ENCODE data around the gene POU2AF3. TPM values are rescaled to one million over a fixed set of nuclear protein-coding genes. Genes with fewer than 3 reads are reported as not detected.

POU2AF3 gene
- total and polyA plus RNA-seq, 2 donors (not counting 1 experiment from before 2014, with no cell fraction given), result 0.07 to 0.17 TPM

DNA sequence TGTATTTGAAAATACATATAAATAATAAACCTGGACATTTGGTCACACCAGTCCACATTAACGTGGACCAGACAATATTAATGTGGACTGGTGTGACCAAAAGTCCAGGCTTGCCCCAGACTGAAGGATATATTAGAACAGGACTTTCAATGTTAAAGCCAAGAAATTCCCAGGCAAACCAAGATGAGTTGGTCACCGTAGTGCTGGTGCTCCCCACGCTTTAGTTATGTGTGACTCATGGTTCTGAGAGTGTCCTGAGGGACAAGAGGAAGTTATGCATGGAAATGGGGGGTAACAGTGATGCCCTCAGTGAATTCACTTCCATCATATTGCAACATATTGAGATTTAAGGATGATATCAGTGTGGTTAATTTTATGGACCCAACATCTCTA is 49.4 kb downstream of the POU2AF3 start:
- peak in 1 of 2 donors; percentile 46 for DNase-seq (ENCODE audit: low read depth in 2 of 2)
- Histone ChIP-seq H4K20me1 (ENCODE audit: control insufficient read depth, extremely low read depth, insufficient read depth, low read length) (no peaks in the 10 kb centered on the region), H3K79me2 (ENCODE audit: control insufficient read depth, insufficient read depth, low read length) (no peaks in the 10 kb centered on the region), H2AFZ (ENCODE audit: low read length) (no peak overlapping the region), H3K36me3 (ENCODE audit: control insufficient read depth, insufficient read depth, low read length) (no peaks in the 10 kb centered on the region), H3K27ac (ENCODE audit: insufficient read depth, low read length) (no peak overlapping the region), H3K4me1 (ENCODE audit: control insufficient read depth, extremely low read depth, insufficient read depth, low read length) (no peaks in the 10 kb centered on the region), H3K9ac (ENCODE audit: insufficient read depth, low read length) (no peak overlapping the region), H3K4me3 (replicated peaks in 1 of 4; ENCODE audit: control extremely low read depth in 1 of 4, insufficient read depth in 1 of 4, low read depth in 3 of 4, low read length in 4 of 4) (no peak overlapping the region), H3K9me3 (ENCODE audit: control insufficient read depth, insufficient read depth, low read depth, low read length) (no peaks in the 10 kb centered on the region), H3K27me3 (ENCODE audit: control insufficient read depth, insufficient read depth, low read length) (no peaks in the 10 kb centered on the region), H3K4me2 (ENCODE audit: extremely low read depth, insufficient read depth, low read length) (no peak overlapping the region)
- TF ChIP-seq EZH2 (IDR thresholded peaks at IDR 0.05; ENCODE audit: low read length, missing control alignments), result no peak
- TF ChIP-seq, protein P1, sequence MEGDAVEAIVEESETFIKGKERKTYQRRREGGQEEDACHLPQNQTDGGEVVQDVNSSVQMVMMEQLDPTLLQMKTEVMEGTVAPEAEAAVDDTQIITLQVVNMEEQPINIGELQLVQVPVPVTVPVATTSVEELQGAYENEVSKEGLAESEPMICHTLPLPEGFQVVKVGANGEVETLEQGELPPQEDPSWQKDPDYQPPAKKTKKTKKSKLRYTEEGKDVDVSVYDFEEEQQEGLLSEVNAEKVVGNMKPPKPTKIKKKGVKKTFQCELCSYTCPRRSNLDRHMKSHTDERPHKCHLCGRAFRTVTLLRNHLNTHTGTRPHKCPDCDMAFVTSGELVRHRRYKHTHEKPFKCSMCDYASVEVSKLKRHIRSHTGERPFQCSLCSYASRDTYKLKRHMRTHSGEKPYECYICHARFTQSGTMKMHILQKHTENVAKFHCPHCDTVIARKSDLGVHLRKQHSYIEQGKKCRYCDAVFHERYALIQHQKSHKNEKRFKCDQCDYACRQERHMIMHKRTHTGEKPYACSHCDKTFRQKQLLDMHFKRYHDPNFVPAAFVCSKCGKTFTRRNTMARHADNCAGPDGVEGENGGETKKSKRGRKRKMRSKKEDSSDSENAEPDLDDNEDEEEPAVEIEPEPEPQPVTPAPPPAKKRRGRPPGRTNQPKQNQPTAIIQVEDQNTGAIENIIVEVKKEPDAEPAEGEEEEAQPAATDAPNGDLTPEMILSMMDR (conservative IDR thresholded peaks at IDR 0.05 in 1 of 2, IDR thresholded peaks at IDR 0.05 in 1 of 2; ENCODE audit: low read depth in 1 of 2, low read length in 2 of 2), result no peak

DNA sequence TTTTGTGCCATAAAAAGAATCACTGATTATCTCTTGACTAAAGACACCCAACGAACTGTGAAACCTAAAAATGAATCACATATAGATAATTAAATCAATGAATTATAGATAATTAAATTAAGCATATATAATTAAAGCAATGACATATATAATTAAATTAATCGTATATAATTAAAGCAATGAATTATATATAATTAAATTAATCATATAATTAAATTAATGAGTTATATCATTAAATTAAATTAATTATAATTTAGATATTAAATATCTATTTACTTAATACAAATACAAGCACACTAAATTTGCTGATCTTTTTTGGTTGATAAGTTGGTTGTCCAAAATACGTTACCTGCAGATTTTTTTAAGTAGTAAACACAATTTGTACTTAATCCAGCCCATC is 49.8 kb downstream of the POU2AF3 start:
- no peaks in the 10 kb centered on the region for H4K20me1 ChIP-seq (ENCODE audit: control insufficient read depth, extremely low read depth, insufficient read depth, low read length)
- TF ChIP-seq EZH2 (IDR thresholded peaks at IDR 0.05; ENCODE audit: low read length, missing control alignments), result no peak
- TF ChIP-seq, protein P1 (conservative IDR thresholded peaks at IDR 0.05 in 1 of 2, IDR thresholded peaks at IDR 0.05 in 1 of 2; ENCODE audit: low read depth in 1 of 2, low read length in 2 of 2), result no peak
- DNase-seq (ENCODE audit: low read depth in 2 of 2), result no peak
- no peaks in the 10 kb centered on the region for H3K9me3 ChIP-seq (ENCODE audit: control insufficient read depth, insufficient read depth, low read depth, low read length)
- H3K9ac ChIP-seq (ENCODE audit: insufficient read depth, low read length), result no peak overlapping the region
- H3K4me1 ChIP-seq (ENCODE audit: control insufficient read depth, extremely low read depth, insufficient read depth, low read length), result no peaks in the 10 kb centered on the region
- no peaks in the 10 kb centered on the region for H3K36me3 ChIP-seq (ENCODE audit: control insufficient read depth, insufficient read depth, low read length)
- no peaks in the 10 kb centered on the region for H3K27me3 ChIP-seq (ENCODE audit: control insufficient read depth, insufficient read depth, low read length)
- H3K4me3 ChIP-seq (replicated peaks in 1 of 4; ENCODE audit: control extremely low read depth in 1 of 4, insufficient read depth in 1 of 4, low read depth in 3 of 4, low read length in 4 of 4), result no peak overlapping the region
- H3K79me2 ChIP-seq (ENCODE audit: control insufficient read depth, insufficient read depth, low read length), result no peaks in the 10 kb centered on the region
- H2AFZ ChIP-seq (ENCODE audit: low read length), result no peak overlapping the region
- H3K4me2 ChIP-seq (ENCODE audit: extremely low read depth, insufficient read depth, low read length), result no peak overlapping the region
- H3K27ac ChIP-seq (ENCODE audit: insufficient read depth, low read length), result no peak overlapping the region

DNA sequence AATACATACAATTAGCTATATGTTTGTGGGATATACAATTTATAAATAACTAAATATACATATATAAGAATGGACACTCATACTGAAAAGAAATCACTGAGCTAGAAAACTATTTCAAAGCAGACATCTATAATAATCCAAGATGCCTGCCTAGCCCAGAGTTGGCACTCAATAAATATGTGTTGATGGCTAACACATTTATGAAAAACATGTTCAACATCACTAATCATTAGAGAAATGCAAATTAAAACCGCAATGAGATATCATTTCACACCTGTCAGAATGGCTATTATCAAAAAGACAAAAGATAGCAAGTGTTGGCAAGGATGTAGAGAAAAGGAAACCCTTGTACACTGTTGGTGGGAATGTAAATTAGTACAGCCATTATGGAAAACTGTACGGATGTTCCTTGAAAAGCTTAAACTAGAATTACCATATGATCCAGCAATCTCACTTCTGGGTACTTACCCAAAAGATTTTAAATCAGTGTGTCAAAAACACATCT is 50.9 kb downstream of the POU2AF3 start:
- H3K4me3 ChIP-seq (replicated peaks in 1 of 4; ENCODE audit: control extremely low read depth in 1 of 4, insufficient read depth in 1 of 4, low read depth in 3 of 4, low read length in 4 of 4), result no peak overlapping the region
- no peak overlapping the region for H3K4me2 ChIP-seq (ENCODE audit: extremely low read depth, insufficient read depth, low read length)
- no peaks in the 10 kb centered on the region for H3K27me3 ChIP-seq (ENCODE audit: control insufficient read depth, insufficient read depth, low read length)
- H3K9ac ChIP-seq (ENCODE audit: insufficient read depth, low read length), result no peak overlapping the region
- no peaks in the 10 kb centered on the region for H3K9me3 ChIP-seq (ENCODE audit: control insufficient read depth, insufficient read depth, low read depth, low read length)
- H4K20me1 ChIP-seq (ENCODE audit: control insufficient read depth, extremely low read depth, insufficient read depth, low read length), result no peaks in the 10 kb centered on the region
- H3K27ac ChIP-seq (ENCODE audit: insufficient read depth, low read length), result no peak overlapping the region
- no peaks in the 10 kb centered on the region for H3K36me3 ChIP-seq (ENCODE audit: control insufficient read depth, insufficient read depth, low read length)
- TF ChIP-seq, protein P1 (conservative IDR thresholded peaks at IDR 0.05 in 1 of 2, IDR thresholded peaks at IDR 0.05 in 1 of 2; ENCODE audit: low read depth in 1 of 2, low read length in 2 of 2), result no peak
- TF ChIP-seq EZH2 (IDR thresholded peaks at IDR 0.05; ENCODE audit: low read length, missing control alignments), result no peak
- no peaks in the 10 kb centered on the region for H3K4me1 ChIP-seq (ENCODE audit: control insufficient read depth, extremely low read depth, insufficient read depth, low read length)
- no peaks in the 10 kb centered on the region for H3K79me2 ChIP-seq (ENCODE audit: control insufficient read depth, insufficient read depth, low read length)
- DNase-seq (ENCODE audit: low read depth in 2 of 2), result no peak
- no peak overlapping the region for H2AFZ ChIP-seq (ENCODE audit: low read length)

All from fibroblast of lung (primary cell).